ENCODE results near the gene ACBD4.

- no peak for TF ChIP-seq POLR2A (IDR thresholded peaks at IDR 0.05)
- no peak for TF ChIP-seq POLR2AphosphoS5 (IDR thresholded peaks at IDR 0.05)
- TF ChIP-seq CTCF (IDR thresholded peaks at IDR 0.05): no peak
Observed at GRCh38 chr17:45115871-45116270, 19.6 kb upstream of the ACBD4 start.

All from upper lobe of left lung (tissue), 4 donors.